ENCODE data around the gene IGF1.

- TF ChIP-seq ZNF274 (IDR thresholded peaks at IDR 0.05; ENCODE audit: low read depth, low read length): no peak
- no peak for TF ChIP-seq SUZ12 (IDR thresholded peaks at IDR 0.05; ENCODE audit: extremely low read depth, insufficient read depth, insufficient read length)
- TF ChIP-seq YY1 (IDR thresholded peaks at IDR 0.05; ENCODE audit: insufficient read depth, insufficient read length): no peak
Observed at GRCh38 chr12:102435827-102436436, 44.4 kb downstream of the IGF1 start.
